Esophagus squamous epithelium (tissue), 4 donors: ENCODE data around the gene KRT72.

Experiments
- POLR2A ChIP-seq, 4 donors: fragments of 450-650 bp; IDR thresholded peaks; one replicate each; pipeline ENCODE4 v1.6.1; 2017; ENCODE audit warnings: antibody characterized with exemption in 4 of 4, mild to moderate bottlenecking in 4 of 4, moderate library complexity in 3 of 4
- TF ChIP-seq, protein P1 (sequence below), 6 experiments: fragments of 450-650 bp in 4 of 6; fragments of 200-600 bp in 2 of 6; sonication (generic) in 2 of 6; IDR thresholded peaks; one replicate each; pipeline ENCODE4 v1.5.1; 2016 to 2019; ENCODE audit warnings: antibody characterized with exemption in 6 of 6, mild to moderate bottlenecking in 4 of 6, moderate library complexity in 4 of 6

DNA sequence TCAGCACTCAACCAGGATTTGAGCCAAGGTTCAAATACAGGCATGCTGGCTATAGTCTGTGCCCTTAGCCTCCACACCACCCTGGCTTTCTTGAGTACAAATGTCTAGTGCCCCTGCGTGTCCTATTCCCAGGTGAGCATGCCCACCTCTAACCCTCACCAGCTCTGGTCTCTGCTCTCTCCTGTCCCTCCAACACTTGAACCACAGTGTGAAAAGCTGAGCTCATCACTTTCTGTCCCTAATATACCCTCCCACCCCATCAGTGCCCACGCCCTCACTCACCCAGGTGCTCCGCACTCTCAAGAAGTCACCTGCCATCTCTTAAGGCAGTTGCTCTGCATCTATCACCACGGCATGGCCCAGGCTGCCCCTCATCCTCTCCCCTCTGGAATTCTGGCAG is 41.3 kb downstream of the KRT72 start:
- TF ChIP-seq, protein P1, sequence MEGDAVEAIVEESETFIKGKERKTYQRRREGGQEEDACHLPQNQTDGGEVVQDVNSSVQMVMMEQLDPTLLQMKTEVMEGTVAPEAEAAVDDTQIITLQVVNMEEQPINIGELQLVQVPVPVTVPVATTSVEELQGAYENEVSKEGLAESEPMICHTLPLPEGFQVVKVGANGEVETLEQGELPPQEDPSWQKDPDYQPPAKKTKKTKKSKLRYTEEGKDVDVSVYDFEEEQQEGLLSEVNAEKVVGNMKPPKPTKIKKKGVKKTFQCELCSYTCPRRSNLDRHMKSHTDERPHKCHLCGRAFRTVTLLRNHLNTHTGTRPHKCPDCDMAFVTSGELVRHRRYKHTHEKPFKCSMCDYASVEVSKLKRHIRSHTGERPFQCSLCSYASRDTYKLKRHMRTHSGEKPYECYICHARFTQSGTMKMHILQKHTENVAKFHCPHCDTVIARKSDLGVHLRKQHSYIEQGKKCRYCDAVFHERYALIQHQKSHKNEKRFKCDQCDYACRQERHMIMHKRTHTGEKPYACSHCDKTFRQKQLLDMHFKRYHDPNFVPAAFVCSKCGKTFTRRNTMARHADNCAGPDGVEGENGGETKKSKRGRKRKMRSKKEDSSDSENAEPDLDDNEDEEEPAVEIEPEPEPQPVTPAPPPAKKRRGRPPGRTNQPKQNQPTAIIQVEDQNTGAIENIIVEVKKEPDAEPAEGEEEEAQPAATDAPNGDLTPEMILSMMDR (IDR thresholded peaks at IDR 0.05): no peak
- TF ChIP-seq POLR2A (IDR thresholded peaks at IDR 0.05): no peak
